ENCODE results near the gene MAN2A2.

Gene MAN2A2

GRCh38 chr15:90866800-90867199, 36.3 kb upstream of the MAN2A2 start:
- H3K27ac ChIP-seq, result peak overlapping the region; percentile 25; the same call in 1 of the 2 replicates
- TF ChIP-seq CTCF (conservative IDR thresholded peaks at IDR 0.05), result no peak
- no peak for TF ChIP-seq ZFX (IDR thresholded peaks at IDR 0.05)

DNA sequence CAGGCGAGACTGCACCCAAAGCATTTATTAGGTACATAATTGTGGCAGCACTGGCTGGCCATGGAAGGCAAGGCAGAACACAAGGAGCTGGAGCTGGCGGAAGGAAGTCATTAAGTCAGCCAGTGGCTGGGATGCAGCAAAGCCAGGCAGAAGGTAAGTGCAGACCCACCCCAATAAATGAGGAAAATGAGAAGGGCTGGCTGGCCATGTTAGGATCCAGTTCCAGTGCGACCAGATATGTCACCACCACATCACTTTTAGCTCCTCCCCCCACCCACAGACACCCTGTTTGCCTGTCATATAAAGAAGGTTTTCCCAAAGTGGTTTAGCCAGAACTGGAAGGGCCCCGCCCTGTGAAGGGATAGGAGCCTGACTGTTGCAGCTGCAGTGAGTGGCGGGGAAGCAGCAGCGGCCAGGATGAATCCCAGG, 34.8 kb upstream of the MAN2A2 start, which contains the start of gene FURIN:
Gene FURIN (plus strand): TSS at position 328 of the 429 bp plus-strand sequence. CDS start 7,153 bp downstream, outside the sequence.
- TF ChIP-seq ZFX (IDR thresholded peaks at IDR 0.05) (no peak), CTCF (conservative IDR thresholded peaks at IDR 0.05) (no peak)
- no peak within 1 kb of the TSS for H3K27ac ChIP-seq

DNA sequence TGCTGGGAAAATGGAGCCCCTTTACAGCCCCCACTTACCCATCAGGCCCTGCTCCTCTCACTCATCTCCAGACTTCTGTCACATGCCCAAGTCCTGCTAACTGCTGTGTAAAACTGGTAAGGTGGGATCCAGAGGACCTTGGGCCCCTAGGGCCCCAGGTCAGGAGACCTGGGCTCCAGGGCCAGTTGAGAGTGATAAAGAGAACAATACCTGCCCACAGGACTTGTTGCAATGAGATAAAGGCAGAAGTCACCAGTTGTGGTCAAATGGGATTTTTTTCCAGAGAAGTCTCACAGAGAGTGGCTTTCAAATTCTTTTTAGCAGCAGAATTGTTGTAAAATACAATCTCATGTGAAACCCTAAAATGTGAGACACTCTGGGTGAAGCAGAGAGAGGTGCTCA, 34.0 kb upstream of the MAN2A2 start:
- TF ChIP-seq CTCF (conservative IDR thresholded peaks at IDR 0.05), result no peak
- no peak overlapping the region for H3K27ac ChIP-seq

GRCh38 chr15:90869601-90870353, 33.3 kb upstream of the MAN2A2 start:
- TF ChIP-seq CTCF (conservative IDR thresholded peaks at IDR 0.05), result no peak
- no peak overlapping the region for H3K27ac ChIP-seq

GRCh38 chr15:90870354-90871138, 32.6 kb upstream of the MAN2A2 start:
- no peak for TF ChIP-seq ZFX (IDR thresholded peaks at IDR 0.05)
- no peak for TF ChIP-seq CTCF (conservative IDR thresholded peaks at IDR 0.05)
- H3K27ac ChIP-seq, result no peak overlapping the region; the same call in 1 of the 2 replicates

DNA sequence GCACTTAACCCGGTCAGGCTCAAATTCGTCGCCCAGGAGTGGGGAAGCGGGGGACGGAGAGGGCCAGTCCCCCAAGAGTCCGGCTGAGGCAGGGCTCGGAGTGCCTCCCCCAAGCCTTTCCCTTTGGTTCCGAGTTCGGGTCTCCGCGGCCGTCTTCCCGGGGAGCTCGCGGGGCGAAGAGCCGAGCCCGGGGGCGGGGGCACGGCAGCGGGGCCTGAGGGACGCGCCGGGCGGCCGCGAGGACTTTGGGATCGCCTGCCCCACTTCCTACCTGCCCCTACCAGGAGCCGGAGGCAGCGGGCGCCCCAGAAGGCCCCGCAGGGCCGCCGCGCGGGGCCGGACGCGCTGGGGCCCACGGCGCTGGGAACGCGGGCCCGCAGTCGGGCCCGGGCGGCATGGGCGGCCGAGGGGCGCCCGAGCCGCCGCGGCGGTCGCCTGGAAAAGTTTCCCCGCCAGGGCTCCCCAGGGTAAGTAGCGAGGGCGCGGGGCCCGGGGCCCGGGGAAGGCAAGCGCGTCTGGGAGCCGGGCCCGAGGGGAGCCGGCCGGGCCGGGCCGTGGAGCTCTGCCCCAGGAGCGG, 31.9 kb upstream of the MAN2A2 start:
- H3K27ac ChIP-seq, result peak overlapping the region; percentile 28; the same call in 1 of the 2 replicates
- TF ChIP-seq CTCF (conservative IDR thresholded peaks at IDR 0.05) (no peak), ZFX (IDR thresholded peaks at IDR 0.05) (no peak)

Measured in C4-2B (cell line).